Measurements from ENCODE around the gene KLF7. TPM values are rescaled to one million over a fixed set of nuclear protein-coding genes. Genes with fewer than 3 reads are reported as not detected.

Gene KLF7
- total RNA-seq, 1 experiment from 2014 or later: 32.2 TPM

- Histone ChIP-seq H2BK20ac (ENCODE audit: low read depth, low read length, poor library complexity, severe bottlenecking) (no peak overlapping the region), H4K8ac (replicated peaks; ENCODE audit: insufficient read length, low read depth, low read length) (no peak overlapping the region), H3K18ac (ENCODE audit: insufficient read length, low read depth, low read length) (no peak overlapping the region), H2BK5ac (ENCODE audit: insufficient read length, low read length) (no peak overlapping the region), H3T11ph (ENCODE audit: low read length) (no peak overlapping the region), H3K4me2 (ENCODE audit: insufficient read depth, insufficient read length, low read length) (peak overlapping the region; percentile 100), H2BK12ac (ENCODE audit: insufficient read length, low read depth, low read length) (no peak overlapping the region), H3K23me2 (ENCODE audit: insufficient read length, low read depth, low read length, poor library complexity, severe bottlenecking) (peaks cover 19% of the 10 kb centered on the region), H3K23ac (ENCODE audit: insufficient read length, low read depth, low read length) (no peak overlapping the region), H3K79me2 (ENCODE audit: insufficient read depth, low read length) (peaks cover 23% of the 10 kb centered on the region; the same call in 1 of the 2 replicates), H4K5ac (ENCODE audit: insufficient read length, low read depth, low read length) (no peak overlapping the region), H2BK120ac (ENCODE audit: low read depth, low read length, poor library complexity, severe bottlenecking) (no peak overlapping the region), H2BK15ac (ENCODE audit: low read depth, low read length) (no peak overlapping the region), H4K91ac (ENCODE audit: insufficient read length, low read depth, low read length) (no peak overlapping the region), H3K4ac (ENCODE audit: low read depth, low read length) (no peak overlapping the region), H3K27ac (ENCODE audit: insufficient read length, low read depth, low read length) (no peak overlapping the region), H2AK5ac (ENCODE audit: insufficient read length, low read length) (no peak overlapping the region), H3K4me1 (ENCODE audit: insufficient read depth, low read length) (peaks cover 10% of the 10 kb centered on the region), H3K79me1 (ENCODE audit: insufficient read depth, low read depth, low read length, poor library complexity, severe bottlenecking) (no peaks in the 10 kb centered on the region), H3K9me3 (ENCODE audit: control insufficient read depth, low read depth, low read length) (no peaks in the 10 kb centered on the region), H3K14ac (ENCODE audit: insufficient read depth, low read length) (no peak overlapping the region), H4K20me1 (ENCODE audit: control insufficient read depth, insufficient read depth, insufficient read length) (no peaks in the 10 kb centered on the region), H3K27me3 (ENCODE audit: insufficient read depth, low read length) (no peaks in the 10 kb centered on the region), H3K9ac (ENCODE audit: extremely low read depth, insufficient read length, low read length) (peak overlapping the region; percentile 31), H2AFZ (ENCODE audit: low read length) (no peak overlapping the region), H3K56ac (ENCODE audit: insufficient read length, low read depth, low read length) (no peak overlapping the region)
- DNase-seq: no peak
- Mint-ChIP-seq H3K9me3 (no peaks in the 10 kb centered on the region), H3K4me3 (peak overlapping the region; percentile 94 to 96), H3K27ac (peak overlapping the region in 1 of 3 experiments; percentile 25; a peak in 2 of 7 replicates), H3K4me1 (peaks cover 68 to 70% of the 10 kb centered on the region in 2 experiments), H3K27me3 (ENCODE audit: low read depth) (no peaks in the 10 kb centered on the region; the same call in 1 of the 2 replicates), H3K36me3 (ENCODE audit: insufficient read depth in 1 of 3, low read depth in 3 of 3) (peaks cover 0 to 1% (median 0%) of the 10 kb centered on the region in 3 experiments; a peak in 1 of 7 replicates)
- no CpG with 5 or more reads among the region's 7 CpGs for WGBS (ENCODE audit: extremely low coverage, insufficient read length, low lambda C conversion rate)
- no peak for TF ChIP-seq CTCF (conservative IDR thresholded peaks at IDR 0.05)
Measured at GRCh38 chr2:207163053-207163755, 2.5 kb downstream of the KLF7 start.
